ENCODE measurements around the gene MAD1L1.

MAD1L1 gene

GRCh38 chr7:2200584-2200980 lies 32.2 kb downstream of the MAD1L1 start:
- no peak for TF ChIP-seq CTCF (IDR thresholded peaks at IDR 0.05)

- no peak for TF ChIP-seq CTCF (IDR thresholded peaks at IDR 0.05)
Observed at GRCh38 chr7:2199956-2200583, 32.7 kb downstream of the MAD1L1 start.

GRCh38 chr7:2199528-2199927 lies 33.2 kb downstream of the MAD1L1 start:
- no peak for TF ChIP-seq CTCF (IDR thresholded peaks at IDR 0.05)

GRCh38 chr7:2198760-2199159 lies 34.0 kb downstream of the MAD1L1 start:
- TF ChIP-seq CTCF (IDR thresholded peaks at IDR 0.05) = no peak

- no peak for TF ChIP-seq CTCF (IDR thresholded peaks at IDR 0.05)
Observed at GRCh38 chr7:2198206-2198605, 34.5 kb downstream of the MAD1L1 start.

GRCh38 chr7:2197436-2198155 lies 35.1 kb downstream of the MAD1L1 start:
- no peak for TF ChIP-seq CTCF (IDR thresholded peaks at IDR 0.05)

GRCh38 chr7:2196381-2197378 lies 36.1 kb downstream of the MAD1L1 start:
- no peak for TF ChIP-seq CTCF (IDR thresholded peaks at IDR 0.05)

Measured in LNCAP (cell line).